Measurements from ENCODE around the gene OR2T8.

Gene OR2T8

GRCh38 chr1:247962911-247963588 is 43.0 kb downstream of the OR2T8 start:
- DNase-seq, result no peak

GRCh38 chr1:247964933-247965332 is 44.9 kb downstream of the OR2T8 start, which contains the start of gene OR2AK2:
OR2AK2 (plus strand) TSS chr1:247965233; CDS start chr1:247965377, 144 bp downstream.
- DNase-seq, result no peak

GRCh38 chr1:247966532-247967204 is 46.6 kb downstream of the OR2T8 start:
- no peak for DNase-seq

Measured in stimulated activated naive CD4-positive, alpha-beta T cell treated with Interleukin-2 at 50 U/mL for 16 hours (primary cell).